DMS 273 (cell line): Measurements from ENCODE around the gene ADK.

ENCODE experiments used
- DNase-seq: peaks from one replicate; lab custom pipeline; 2025; ENCODE audit not compliant: unreplicated experiment; lab: John Stamatoyannopoulos, UW

ADK gene

DNA sequence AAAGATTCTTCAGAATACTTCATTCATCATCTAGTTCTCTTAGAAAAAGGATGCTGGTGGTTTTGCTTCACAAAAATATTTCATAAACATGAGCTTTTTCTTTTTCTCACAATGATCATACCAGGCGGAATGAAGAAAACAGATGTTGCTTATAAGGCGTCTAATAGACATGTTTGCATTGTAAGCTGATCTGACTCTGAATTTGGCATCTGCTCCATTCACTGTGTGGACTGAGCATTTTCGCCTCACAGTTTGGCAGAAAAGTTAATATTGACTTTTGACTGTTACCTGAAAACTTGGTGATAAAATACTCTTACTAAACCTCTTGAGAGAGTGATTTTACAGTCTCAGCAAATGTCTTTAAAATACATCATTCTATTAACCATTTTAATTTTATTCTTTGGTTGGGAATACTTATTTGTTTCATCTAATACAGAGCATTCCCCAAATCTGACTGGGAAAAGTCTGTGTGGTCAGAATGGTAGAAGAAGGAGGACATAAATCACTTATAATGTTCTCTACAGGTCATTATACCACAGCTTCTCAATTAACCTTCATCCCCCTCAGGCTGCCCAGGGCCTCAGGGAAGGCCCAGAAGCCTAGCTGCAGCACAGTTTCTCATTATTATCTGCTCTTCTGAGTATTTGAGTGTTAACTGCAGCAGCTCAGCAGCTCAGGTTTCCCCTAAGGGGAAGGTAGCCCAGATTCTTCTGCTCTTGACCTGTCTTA is 553.8 kb downstream of the ADK start:
- DNase-seq, result peak; percentile 87

- peak; percentile 66 for DNase-seq
These were observed 554.4 kb downstream of the ADK start for GRCh38 chr10:74705358-74705980.

DNA sequence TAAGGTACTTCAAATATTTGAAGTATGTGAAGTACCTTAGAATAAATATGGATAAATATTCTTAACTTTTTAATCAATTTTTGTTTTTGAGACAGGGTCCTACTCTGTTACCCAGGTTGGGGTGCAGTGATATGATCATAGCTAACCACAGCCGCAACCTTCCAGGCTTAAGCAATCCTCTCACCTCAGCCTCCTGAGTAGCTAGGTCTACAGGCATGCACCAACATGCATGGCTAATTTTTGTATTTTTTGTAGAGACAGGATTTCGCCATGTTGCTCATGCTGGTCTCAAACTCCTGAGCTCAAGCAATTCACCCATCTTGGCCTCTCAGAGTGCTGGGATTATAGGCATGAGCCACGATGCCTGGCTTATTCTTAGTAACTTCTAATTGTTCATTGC is 555.9 kb downstream of the ADK start:
- no peak for DNase-seq

GRCh38 chr10:74708246-74708645 is 557.2 kb downstream of the ADK start:
- no peak for DNase-seq

GRCh38 chr10:74718208-74718607 is 567.2 kb downstream of the ADK start:
- DNase-seq, result no peak

GRCh38 chr10:74728225-74728624 is 577.2 kb downstream of the ADK start:
- DNase-seq, result no peak

DNA sequence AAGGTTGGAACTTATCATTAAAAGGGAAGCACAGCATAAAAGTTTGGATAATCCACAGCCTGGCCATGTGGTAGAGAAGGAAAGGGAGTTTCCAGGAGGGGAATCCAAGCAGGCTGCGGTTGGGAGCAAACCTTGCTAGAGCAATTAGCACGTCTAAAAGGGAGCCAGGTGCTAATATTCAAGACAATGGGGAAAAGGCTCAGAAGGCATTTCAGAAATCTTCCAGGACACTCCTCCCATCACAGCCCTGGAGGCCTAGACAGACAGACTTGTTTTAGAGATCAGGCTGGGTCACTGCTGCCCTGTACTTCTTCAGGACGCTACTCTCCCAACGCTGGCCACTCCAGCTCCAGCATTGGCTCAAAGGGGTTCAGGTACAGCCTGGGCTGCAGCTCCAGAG is 579.2 kb downstream of the ADK start:
- DNase-seq, result no peak

DNA sequence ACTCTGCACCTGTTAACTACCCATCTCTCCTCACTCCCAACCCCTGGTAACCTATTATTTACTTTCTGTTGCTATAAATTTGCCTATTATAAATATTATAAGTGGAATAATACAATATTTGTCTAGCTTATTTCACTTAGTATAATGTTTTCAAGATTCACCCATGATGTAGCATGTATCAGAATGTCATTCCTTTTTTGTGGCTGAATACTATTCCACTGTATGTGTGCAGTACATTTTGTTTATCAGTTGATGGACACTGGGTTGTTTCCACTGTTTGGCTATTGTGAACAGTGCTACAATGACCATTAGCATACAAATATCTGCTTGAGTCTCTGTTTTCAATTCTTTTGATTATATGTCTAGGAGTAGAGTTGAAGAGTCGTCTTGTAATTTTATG is 582.6 kb downstream of the ADK start:
- DNase-seq, result no peak

GRCh38 chr10:74736029-74736428 is 585.0 kb downstream of the ADK start:
- no peak for DNase-seq

DNA sequence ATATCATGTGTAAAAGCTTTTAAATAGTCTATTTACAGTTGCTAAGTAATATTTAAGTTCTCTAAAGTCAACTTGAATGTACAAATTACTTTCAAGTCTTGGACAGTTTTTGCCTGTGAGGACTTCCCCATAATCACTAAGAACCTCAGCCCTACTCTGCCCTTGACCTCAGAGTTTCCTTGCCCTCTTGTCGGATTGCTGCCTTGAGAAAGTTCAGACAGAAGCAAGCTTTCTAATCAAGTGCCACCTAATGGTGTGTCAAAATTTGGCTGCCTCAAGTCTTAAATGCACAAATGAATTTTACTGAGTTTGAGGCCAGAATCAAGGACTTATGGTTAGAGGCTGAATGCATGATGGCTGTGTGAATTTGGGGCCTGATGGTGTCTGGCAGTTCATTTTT is 587.0 kb downstream of the ADK start:
- DNase-seq, result peak; percentile 9

- DNase-seq, result no peak
These were observed 587.5 kb downstream of the ADK start for GRCh38 chr10:74738542-74738941.

- DNase-seq, result peak; percentile 8
These were observed 588.1 kb downstream of the ADK start for GRCh38 chr10:74738985-74739567.

- DNase-seq, result no peak
These were observed 592.4 kb downstream of the ADK start for GRCh38 chr10:74743401-74743800.

GRCh38 chr10:74745449-74745848 is 594.4 kb downstream of the ADK start:
- no peak for DNase-seq

- no peak for DNase-seq
These were observed 595.8 kb downstream of the ADK start for GRCh38 chr10:74746813-74747212.

GRCh38 chr10:74748468-74749031 is 597.5 kb downstream of the ADK start:
- no peak for DNase-seq

- DNase-seq, result no peak
These were observed 599.8 kb downstream of the ADK start for GRCh38 chr10:74750848-74751274.

DNA sequence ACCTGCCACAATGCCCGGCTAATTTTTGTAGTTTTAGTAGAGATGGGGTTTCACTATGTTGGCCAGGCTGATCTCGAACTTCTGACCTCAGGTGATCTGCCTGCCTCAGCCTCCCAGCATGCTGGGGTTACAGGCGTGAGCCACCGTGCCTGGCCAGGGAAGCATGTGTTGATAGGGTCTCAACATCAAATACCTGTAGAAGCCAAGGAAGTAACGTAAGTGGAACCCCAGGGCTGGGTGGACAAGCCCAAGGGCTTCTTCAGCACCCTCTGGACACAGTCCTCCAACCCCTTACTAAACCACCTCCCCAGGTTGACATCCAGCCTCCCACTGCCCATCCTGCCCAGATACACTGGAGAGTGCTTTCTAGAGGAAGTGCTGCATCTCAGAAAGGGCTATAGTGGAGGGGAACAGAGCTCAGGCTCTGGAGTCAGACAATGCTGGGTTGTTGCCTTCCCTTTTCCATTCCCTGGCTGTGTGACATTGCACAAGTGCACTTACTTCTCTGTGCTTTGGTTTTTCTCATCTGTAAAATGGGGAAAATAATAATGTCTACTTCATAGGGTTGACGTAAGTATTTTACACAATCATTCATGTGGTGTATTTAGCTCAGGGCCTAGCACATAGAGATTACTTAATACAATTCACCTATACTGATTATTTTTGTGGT is 601.5 kb downstream of the ADK start:
- no peak for DNase-seq

- no peak for DNase-seq
These were observed 602.6 kb downstream of the ADK start for GRCh38 chr10:74753442-74754211.

DNA sequence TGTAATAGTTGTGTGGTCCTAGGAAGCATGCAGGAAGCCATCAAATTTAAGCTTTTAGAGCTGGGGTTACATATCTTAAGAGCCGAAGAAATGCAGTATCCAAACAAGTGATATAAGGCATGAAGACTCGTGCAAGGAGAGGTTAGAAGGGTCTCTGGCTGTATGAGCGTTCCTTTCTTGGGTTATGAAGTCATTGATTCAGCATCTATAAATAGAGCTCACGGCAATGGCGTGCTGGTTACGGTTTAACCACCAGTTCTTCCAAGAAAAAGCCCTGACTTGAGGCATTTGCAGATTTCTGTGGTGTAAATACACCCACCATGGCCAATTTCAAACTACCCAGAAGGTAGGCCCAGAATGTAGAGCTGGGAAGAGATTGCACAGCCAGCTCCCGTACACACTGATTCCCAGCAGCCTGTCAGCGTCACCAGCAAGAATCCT is 603.4 kb downstream of the ADK start:
- no peak for DNase-seq

- DNase-seq, result no peak
These were observed 604.3 kb downstream of the ADK start for GRCh38 chr10:74755273-74755672.
